ENCODE data around the gene BEST4.
"Not testable (repeated sequence)": the region's sequence is repeated elsewhere in the genome, so short reads cannot be mapped to it uniquely, and the experiment has no call there.

- TF ChIP-seq CTCF, POLR2AphosphoS5 (IDR thresholded peaks at IDR 0.05): not testable (repeated sequence)
Observed at GRCh38 chr1:44824392-44824791, 36.4 kb upstream of the BEST4 start.

Data from stomach (tissue), 4 donors.